Kidney epithelial cell (primary cell): ENCODE data around the gene TLE1. TPM values are rescaled to one million over a fixed set of nuclear protein-coding genes. Genes with fewer than 3 reads are reported as not detected.

Experiments
- DNase-seq: peaks from one replicate; pipeline ENCODE4 v3.0.0-alpha.2; 2010; ENCODE audit warnings: low read depth
- H3K27me3 ChIP-seq: 2 replicates; pipeline ENCODE4 v1.6.0; 2011; ENCODE audit warnings: low read length; ENCODE audit not compliant: control insufficient read depth, insufficient read depth
- H3K36me3 ChIP-seq: 2 replicates; pipeline ENCODE4 v1.5.1; 2011; ENCODE audit warnings: low read length; ENCODE audit not compliant: control insufficient read depth, insufficient read depth
- H3K4me3 ChIP-seq: 2 replicates; pipeline ENCODE4 v1.5.1; 2011; ENCODE audit warnings: low read depth, mild to moderate bottlenecking, control low read depth, low read length
- CTCF ChIP-seq: IDR thresholded peaks from 2 replicates; pipeline ENCODE4 v1.5.1; 2011; ENCODE audit warnings: mild to moderate bottlenecking, moderate library complexity, low read length, control low read depth, inconsistent platforms; ENCODE audit not compliant: insufficient read depth, poor library complexity, severe bottlenecking
- total RNA-seq: library from RNA; depleted of rRNA; stranded (reverse); fragments of >200 nt; gene quantifications from 2 replicates; pipeline ENCODE4 v1.2.3, GENCODE V29; 2015

Gene TLE1
- total RNA-seq, 1 donor from 2014 or later = 64.1 TPM

- no peak for TF ChIP-seq CTCF
- DNase-seq = peak; percentile 95
Observed at GRCh38 chr9:81559709-81560108, 129.6 kb downstream of the TLE1 start.

GRCh38 chr9:81559197-81559596, 130.2 kb downstream of the TLE1 start:
- no peak for DNase-seq
- Histone ChIP-seq H3K4me3 (no peak overlapping the region), H3K27me3 (no peaks in the 10 kb centered on the region), H3K36me3 (no peaks in the 10 kb centered on the region)
- TF ChIP-seq CTCF = no peak

More at GRCh38 chr9:81559709-81560108, 129.6 kb downstream of the TLE1 start:
- Histone ChIP-seq H3K4me3 (no peak overlapping the region), H3K27me3 (no peaks in the 10 kb centered on the region), H3K36me3 (no peaks in the 10 kb centered on the region)

- no peak for TF ChIP-seq CTCF
- H3K4me3 ChIP-seq = no peak overlapping the region
- DNase-seq = no peak
- no peaks in the 10 kb centered on the region for H3K36me3 ChIP-seq
- no peaks in the 10 kb centered on the region for H3K27me3 ChIP-seq
Observed at GRCh38 chr9:81558091-81558830, 131.1 kb downstream of the TLE1 start.

- Histone ChIP-seq H3K36me3 (no peaks in the 10 kb centered on the region), H3K27me3 (no peaks in the 10 kb centered on the region), H3K4me3 (no peak overlapping the region)
- no peak for DNase-seq
- TF ChIP-seq CTCF = no peak
Observed at GRCh38 chr9:81557452-81558090, 131.8 kb downstream of the TLE1 start.

GRCh38 chr9:81556923-81557322, 132.4 kb downstream of the TLE1 start:
- no peak overlapping the region for H3K4me3 ChIP-seq
- DNase-seq = no peak
- no peaks in the 10 kb centered on the region for H3K27me3 ChIP-seq
- no peaks in the 10 kb centered on the region for H3K36me3 ChIP-seq
- no peak for TF ChIP-seq CTCF
